ENCODE results near the gene C2CD4D.

The C2CD4D gene

DNA sequence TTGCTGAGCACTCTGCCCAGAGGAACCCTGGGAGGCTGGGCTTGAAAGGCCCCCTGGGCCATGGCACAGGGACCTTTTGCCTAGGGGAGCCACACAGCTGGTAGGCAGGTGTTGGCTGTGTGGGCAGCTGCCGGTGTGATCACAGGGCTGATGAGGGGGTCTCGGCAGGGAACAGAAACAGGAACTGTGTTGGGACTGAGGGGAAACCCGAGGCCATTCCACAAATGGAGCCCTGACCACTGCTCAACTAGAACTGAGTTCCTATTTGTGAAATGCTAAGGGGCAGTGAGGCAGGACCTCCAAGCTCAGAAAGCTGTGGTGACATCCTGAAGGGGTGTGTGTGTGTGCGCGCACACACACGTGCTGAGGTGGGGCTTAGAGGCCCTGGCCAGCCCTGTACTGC, 20.3 kb upstream of the C2CD4D start:
- H3K27me3 ChIP-seq (replicated peaks; ENCODE audit: insufficient read depth, low read length) = no peaks in the 10 kb centered on the region

DNA sequence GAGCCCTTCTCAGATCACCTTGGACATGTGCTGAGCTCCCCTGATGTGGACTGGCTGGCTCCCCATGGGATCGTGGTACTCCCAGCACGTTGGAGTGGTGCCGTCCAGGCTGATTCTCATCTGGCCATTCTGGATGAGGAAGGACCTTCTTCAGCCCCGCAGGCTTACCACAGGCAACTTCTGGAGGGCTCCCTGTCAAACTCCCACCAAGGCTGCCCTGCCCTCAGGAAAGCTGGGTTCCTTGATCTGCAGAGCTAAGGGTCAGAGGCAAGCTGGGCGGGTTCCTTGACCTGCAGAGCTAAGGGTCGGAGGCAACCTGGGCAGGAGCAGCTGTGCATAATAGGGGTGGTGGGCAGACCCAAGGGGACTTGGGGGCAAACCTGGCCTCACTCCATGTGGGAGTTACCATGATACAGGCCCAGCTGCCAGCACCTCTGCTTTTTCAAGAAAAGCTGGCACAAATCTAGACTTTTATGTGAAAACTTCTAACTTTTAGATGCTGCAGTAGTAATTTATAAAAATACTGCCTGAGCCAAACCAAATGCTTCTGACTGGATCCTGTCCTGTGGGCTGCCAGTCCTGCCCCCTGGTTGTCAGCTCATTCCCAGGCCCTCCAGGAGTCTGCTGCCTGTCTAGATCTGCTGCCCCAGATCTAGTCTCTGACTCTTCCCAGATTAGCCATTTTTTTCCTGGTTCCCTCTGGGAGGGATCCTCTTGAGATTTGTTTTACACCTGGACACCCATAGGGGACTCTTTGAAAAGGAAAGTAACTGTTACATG, 19.5 kb upstream of the C2CD4D start:
- Histone ChIP-seq H3K36me3 (replicated peaks; ENCODE audit: insufficient read depth, low read length) (no peaks in the 10 kb centered on the region), H3K27me3 (replicated peaks; ENCODE audit: insufficient read depth, low read length) (no peaks in the 10 kb centered on the region), H3K4me2 (ENCODE audit: low read depth, low read length) (no peak overlapping the region), H3F3A (ENCODE audit: insufficient read depth, low read length) (no peaks in the 10 kb centered on the region), H4K20me1 (ENCODE audit: insufficient read depth, low read length) (no peaks in the 10 kb centered on the region), H3K4me1 (ENCODE audit: low read length) (peaks cover 11% of the 10 kb centered on the region), H3K79me2 (ENCODE audit: low read length) (no peaks in the 10 kb centered on the region), H3K9me3 (replicated peaks; ENCODE audit: insufficient read depth, low read length) (no peaks in the 10 kb centered on the region), H3K9me2 (replicated peaks; ENCODE audit: insufficient read depth, low read length) (no peaks in the 10 kb centered on the region), H3K4me3 (ENCODE audit: low read length) (no peak overlapping the region), H3K9ac (ENCODE audit: low read length) (no peak overlapping the region), H2AFZ (ENCODE audit: low read length) (no peak overlapping the region), H3K27ac (ENCODE audit: low read length) (no peak overlapping the region)
- TF ChIP-seq EZH2 (optimal IDR thresholded peaks at IDR 0.05; ENCODE audit: low read depth, low read length) = no peak
- no peak for TF ChIP-seq EZH2phosphoT487 (IDR thresholded peaks at IDR 0.05; ENCODE audit: low read length)
- TF ChIP-seq, protein P1, sequence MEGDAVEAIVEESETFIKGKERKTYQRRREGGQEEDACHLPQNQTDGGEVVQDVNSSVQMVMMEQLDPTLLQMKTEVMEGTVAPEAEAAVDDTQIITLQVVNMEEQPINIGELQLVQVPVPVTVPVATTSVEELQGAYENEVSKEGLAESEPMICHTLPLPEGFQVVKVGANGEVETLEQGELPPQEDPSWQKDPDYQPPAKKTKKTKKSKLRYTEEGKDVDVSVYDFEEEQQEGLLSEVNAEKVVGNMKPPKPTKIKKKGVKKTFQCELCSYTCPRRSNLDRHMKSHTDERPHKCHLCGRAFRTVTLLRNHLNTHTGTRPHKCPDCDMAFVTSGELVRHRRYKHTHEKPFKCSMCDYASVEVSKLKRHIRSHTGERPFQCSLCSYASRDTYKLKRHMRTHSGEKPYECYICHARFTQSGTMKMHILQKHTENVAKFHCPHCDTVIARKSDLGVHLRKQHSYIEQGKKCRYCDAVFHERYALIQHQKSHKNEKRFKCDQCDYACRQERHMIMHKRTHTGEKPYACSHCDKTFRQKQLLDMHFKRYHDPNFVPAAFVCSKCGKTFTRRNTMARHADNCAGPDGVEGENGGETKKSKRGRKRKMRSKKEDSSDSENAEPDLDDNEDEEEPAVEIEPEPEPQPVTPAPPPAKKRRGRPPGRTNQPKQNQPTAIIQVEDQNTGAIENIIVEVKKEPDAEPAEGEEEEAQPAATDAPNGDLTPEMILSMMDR (IDR thresholded peaks at IDR 0.05; ENCODE audit: low read length) = no peak
- DNase-seq = no peak

More for the DNA sequence above, 20.3 kb upstream of the C2CD4D start:
- no peaks in the 10 kb centered on the region for H3F3A ChIP-seq (ENCODE audit: insufficient read depth, low read length)
- no peaks in the 10 kb centered on the region for H4K20me1 ChIP-seq (ENCODE audit: insufficient read depth, low read length)
- H3K36me3 ChIP-seq (replicated peaks; ENCODE audit: insufficient read depth, low read length) = no peaks in the 10 kb centered on the region
- H2AFZ ChIP-seq (ENCODE audit: low read length) = no peak overlapping the region
- no peak overlapping the region for H3K4me2 ChIP-seq (ENCODE audit: low read depth, low read length)
- no peak for TF ChIP-seq EZH2phosphoT487 (IDR thresholded peaks at IDR 0.05; ENCODE audit: low read length)
- TF ChIP-seq, protein P1 (IDR thresholded peaks at IDR 0.05; ENCODE audit: low read length) = no peak
- no peak for TF ChIP-seq EZH2 (optimal IDR thresholded peaks at IDR 0.05; ENCODE audit: low read depth, low read length)
- no peak for DNase-seq
- H3K4me1 ChIP-seq (ENCODE audit: low read length) = peaks cover 11% of the 10 kb centered on the region
- no peaks in the 10 kb centered on the region for H3K9me3 ChIP-seq (replicated peaks; ENCODE audit: insufficient read depth, low read length)
- no peak overlapping the region for H3K4me3 ChIP-seq (ENCODE audit: low read length)
- no peak overlapping the region for H3K27ac ChIP-seq (ENCODE audit: low read length)
- no peaks in the 10 kb centered on the region for H3K9me2 ChIP-seq (replicated peaks; ENCODE audit: insufficient read depth, low read length)
- H3K79me2 ChIP-seq (ENCODE audit: low read length) = no peaks in the 10 kb centered on the region
- H3K9ac ChIP-seq (ENCODE audit: low read length) = no peak overlapping the region

DNA sequence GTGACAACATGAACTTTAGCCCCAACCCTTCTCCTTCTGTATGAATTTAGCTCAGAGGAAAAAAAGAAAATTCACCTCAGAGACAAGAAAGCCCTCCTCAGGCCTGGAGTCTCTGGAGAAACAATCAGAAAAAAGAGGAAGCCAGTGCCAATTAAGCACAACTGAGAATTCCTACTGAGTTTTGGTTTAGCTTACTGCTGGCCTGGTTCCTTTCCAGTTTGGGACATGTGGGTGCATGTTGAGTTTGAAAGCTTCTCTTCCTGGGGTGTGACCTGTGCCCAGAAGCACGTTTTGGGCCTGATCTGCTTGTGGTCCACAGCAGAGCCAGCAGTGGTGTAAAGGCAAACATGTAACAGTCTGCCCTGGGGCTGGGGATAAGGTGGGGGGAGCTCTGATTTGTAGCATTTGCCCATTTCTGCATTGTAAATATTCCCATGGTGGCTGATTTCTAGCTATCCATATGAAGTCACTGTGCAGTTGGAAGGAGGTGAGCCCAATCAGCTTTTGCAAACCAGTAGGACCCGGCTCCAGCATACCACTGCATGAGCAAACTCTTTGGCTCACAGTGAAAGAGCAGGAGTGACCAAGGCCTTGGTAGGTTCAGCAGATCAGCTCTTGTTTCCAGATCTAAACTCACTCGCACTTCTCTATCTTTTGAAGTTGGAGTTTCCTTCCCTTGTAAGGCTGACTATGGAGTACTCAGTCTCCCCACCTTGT, 18.6 kb upstream of the C2CD4D start:
- H3K27ac ChIP-seq (ENCODE audit: low read length) = no peak overlapping the region
- no peaks in the 10 kb centered on the region for H3K36me3 ChIP-seq (replicated peaks; ENCODE audit: insufficient read depth, low read length)
- H3K79me2 ChIP-seq (ENCODE audit: low read length) = no peaks in the 10 kb centered on the region
- no peaks in the 10 kb centered on the region for H4K20me1 ChIP-seq (ENCODE audit: insufficient read depth, low read length)
- no peak for DNase-seq
- no peaks in the 10 kb centered on the region for H3F3A ChIP-seq (ENCODE audit: insufficient read depth, low read length)
- no peak overlapping the region for H3K4me2 ChIP-seq (ENCODE audit: low read depth, low read length)
- no peaks in the 10 kb centered on the region for H3K9me2 ChIP-seq (replicated peaks; ENCODE audit: insufficient read depth, low read length)
- H3K9me3 ChIP-seq (replicated peaks; ENCODE audit: insufficient read depth, low read length) = no peaks in the 10 kb centered on the region
- H3K9ac ChIP-seq (ENCODE audit: low read length) = no peak overlapping the region
- no peaks in the 10 kb centered on the region for H3K27me3 ChIP-seq (replicated peaks; ENCODE audit: insufficient read depth, low read length)
- H2AFZ ChIP-seq (ENCODE audit: low read length) = no peak overlapping the region
- H3K4me1 ChIP-seq (ENCODE audit: low read length) = peaks cover 10% of the 10 kb centered on the region
- no peak overlapping the region for H3K4me3 ChIP-seq (ENCODE audit: low read length)
- TF ChIP-seq EZH2 (optimal IDR thresholded peaks at IDR 0.05; ENCODE audit: low read depth, low read length) (no peak), EZH2phosphoT487 (IDR thresholded peaks at IDR 0.05; ENCODE audit: low read length) (no peak)
- TF ChIP-seq, protein P1 (IDR thresholded peaks at IDR 0.05; ENCODE audit: low read length) = no peak

Measured in MM.1S (cell line).